Ovary (tissue), 3 donors: ENCODE measurements around the gene PAM16.

Experiments used
- POLR2A ChIP-seq: fragments of 450-650 bp; IDR thresholded peaks from one replicate; pipeline ENCODE4 v1.6.1; 2017; ENCODE audit warnings: antibody characterized with exemption, mild to moderate bottlenecking, moderate library complexity
- TF ChIP-seq, protein P1 (sequence below), 3 donors: fragments of 450-650 bp in 2 of 3; fragments of 200-600 bp in 1 of 3; IDR thresholded peaks; one replicate each; pipeline versions ENCODE4 v1.5.1 to v1.8.0; 2016 to 2022; ENCODE audit warnings: antibody characterized with exemption in 3 of 3, mild to moderate bottlenecking in 1 of 3
- donor health status: DM: no; HTN: no; CAD: no.

DNA sequence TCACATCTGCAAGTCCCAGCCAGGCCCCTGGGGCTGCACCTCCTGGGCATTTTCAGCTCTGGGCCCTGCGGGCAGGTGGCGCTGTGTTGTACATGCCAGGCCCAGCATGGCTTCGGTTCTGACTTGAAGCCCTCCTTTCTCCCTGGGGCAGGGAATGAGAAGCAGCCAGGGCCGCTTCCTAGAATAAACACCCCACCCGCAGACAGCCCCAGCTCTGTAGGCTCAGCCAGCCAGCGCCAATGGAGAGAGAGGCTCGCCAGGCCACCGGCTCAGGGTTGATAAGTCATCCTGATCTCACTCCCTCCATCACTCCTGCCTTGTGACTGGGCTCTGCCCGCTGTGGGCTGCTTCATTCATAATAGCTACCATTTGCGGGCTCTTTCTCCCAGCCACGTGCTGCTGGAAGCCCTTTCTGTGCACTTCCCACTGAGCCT, 41.3 kb downstream of the PAM16 start:
- TF ChIP-seq, protein P1, sequence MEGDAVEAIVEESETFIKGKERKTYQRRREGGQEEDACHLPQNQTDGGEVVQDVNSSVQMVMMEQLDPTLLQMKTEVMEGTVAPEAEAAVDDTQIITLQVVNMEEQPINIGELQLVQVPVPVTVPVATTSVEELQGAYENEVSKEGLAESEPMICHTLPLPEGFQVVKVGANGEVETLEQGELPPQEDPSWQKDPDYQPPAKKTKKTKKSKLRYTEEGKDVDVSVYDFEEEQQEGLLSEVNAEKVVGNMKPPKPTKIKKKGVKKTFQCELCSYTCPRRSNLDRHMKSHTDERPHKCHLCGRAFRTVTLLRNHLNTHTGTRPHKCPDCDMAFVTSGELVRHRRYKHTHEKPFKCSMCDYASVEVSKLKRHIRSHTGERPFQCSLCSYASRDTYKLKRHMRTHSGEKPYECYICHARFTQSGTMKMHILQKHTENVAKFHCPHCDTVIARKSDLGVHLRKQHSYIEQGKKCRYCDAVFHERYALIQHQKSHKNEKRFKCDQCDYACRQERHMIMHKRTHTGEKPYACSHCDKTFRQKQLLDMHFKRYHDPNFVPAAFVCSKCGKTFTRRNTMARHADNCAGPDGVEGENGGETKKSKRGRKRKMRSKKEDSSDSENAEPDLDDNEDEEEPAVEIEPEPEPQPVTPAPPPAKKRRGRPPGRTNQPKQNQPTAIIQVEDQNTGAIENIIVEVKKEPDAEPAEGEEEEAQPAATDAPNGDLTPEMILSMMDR (IDR thresholded peaks at IDR 0.05) = no peak
- no peak for TF ChIP-seq POLR2A
